Activated naive CD4-positive, alpha-beta T cell treated with anti-CD3 and anti-CD28 coated beads for 36 hours (primary cell): ENCODE measurements around the gene RGS7. TPM values are rescaled to one million over a fixed set of nuclear protein-coding genes. Genes with fewer than 3 reads are reported as not detected.
A peak's percentile ranks its signal among the peaks of the same experiment; 100 is the strongest.

Experiments used
- CTCF ChIA-PET: fragments of 350-600 bp; sonication (Branson Sonifier 250); formaldehyde crosslinking; loops from one replicate; lab custom pipeline; 2021; ENCODE audit warnings: antibody characterized with exemption; lab: Charles Lee
- DNase-seq: peaks from one replicate; pipeline ENCODE4 v3.0.0-alpha.2; 2020
- H3K27ac Mint-ChIP-seq: one replicate; pipeline ENCODE4 v1.8.0; 2021; ENCODE audit warnings: mild to moderate bottlenecking, mixed read lengths
- H3K27me3 Mint-ChIP-seq: one replicate; pipeline ENCODE4 v1.8.0; 2021; ENCODE audit warnings: low read depth, mixed read lengths
- H3K36me3 Mint-ChIP-seq: one replicate; pipeline ENCODE4 v1.8.0; 2021; ENCODE audit warnings: low read depth, mixed read lengths
- H3K4me1 Mint-ChIP-seq: one replicate; pipeline ENCODE4 v1.8.0; 2021; ENCODE audit warnings: low read depth, mixed read lengths
- H3K4me3 Mint-ChIP-seq: one replicate; pipeline ENCODE4 v1.8.0; 2021; ENCODE audit warnings: mild to moderate bottlenecking, moderate library complexity, mixed read lengths
- H3K9me3 Mint-ChIP-seq: one replicate; pipeline ENCODE4 v1.8.0; 2021; ENCODE audit warnings: mixed read lengths
- intact Hi-C: fragments of 100-400 bp; cut with micrococcal nuclease; formaldehyde crosslinking; loops from one replicate; pipeline ENCODE4 v1.15.1; 2023
- total RNA-seq, 2 experiments: library from RNA; stranded (reverse); gene quantifications; one replicate each; pipeline ENCODE4 v1.2.3, GENCODE V29; 2021

The RGS7 gene
- total RNA-seq, 2 experiments from 2014 or later = not detected

DNA sequence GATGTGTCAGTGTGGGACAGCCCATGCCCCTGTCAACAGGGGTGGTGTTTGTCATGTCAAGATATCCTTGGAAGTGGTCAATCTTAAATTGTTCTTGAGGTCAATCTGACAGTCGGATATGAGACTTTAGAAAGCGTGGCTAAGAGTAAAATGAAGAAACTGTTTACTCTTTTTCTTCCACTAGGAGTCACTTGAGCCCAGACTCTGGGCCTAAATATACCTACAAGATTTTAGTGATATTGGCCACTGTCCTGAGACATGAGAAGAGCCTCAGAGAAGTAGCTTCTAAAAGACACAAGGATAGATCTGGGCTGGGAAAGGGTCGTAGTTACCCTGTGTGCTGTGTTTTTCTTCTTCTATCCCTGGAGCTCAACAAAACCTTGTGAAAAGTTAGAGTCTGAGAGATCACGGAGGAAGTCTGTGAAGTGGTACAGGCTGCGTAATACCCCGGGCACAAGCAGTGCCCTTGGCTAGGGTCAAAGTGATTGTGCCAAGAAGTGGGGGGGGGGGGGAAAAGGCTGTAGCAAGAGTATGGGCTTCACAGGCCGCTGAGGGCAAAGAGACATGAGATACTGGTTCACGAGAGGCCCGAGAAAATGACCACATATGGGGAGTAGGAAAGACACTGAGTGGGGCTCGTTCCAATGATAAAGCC, 389.8 kb downstream of the RGS7 start:
- no peaks in the 10 kb centered on the region for H3K36me3 Mint-ChIP-seq
- H3K27ac Mint-ChIP-seq = no peak overlapping the region
- CTCF ChIA-PET = interaction anchor here (0.6 kb wide), 1 partner anchor 22 kb away, joined by 4 read pairs; no protein-coding TSS in a partner anchor
- no peak overlapping the region for H3K4me3 Mint-ChIP-seq
- DNase-seq = no peak
- no peaks in the 10 kb centered on the region for H3K9me3 Mint-ChIP-seq
- no peaks in the 10 kb centered on the region for H3K4me1 Mint-ChIP-seq
- intact Hi-C loops = no loop called here
- H3K27me3 Mint-ChIP-seq = no peaks in the 10 kb centered on the region

DNA sequence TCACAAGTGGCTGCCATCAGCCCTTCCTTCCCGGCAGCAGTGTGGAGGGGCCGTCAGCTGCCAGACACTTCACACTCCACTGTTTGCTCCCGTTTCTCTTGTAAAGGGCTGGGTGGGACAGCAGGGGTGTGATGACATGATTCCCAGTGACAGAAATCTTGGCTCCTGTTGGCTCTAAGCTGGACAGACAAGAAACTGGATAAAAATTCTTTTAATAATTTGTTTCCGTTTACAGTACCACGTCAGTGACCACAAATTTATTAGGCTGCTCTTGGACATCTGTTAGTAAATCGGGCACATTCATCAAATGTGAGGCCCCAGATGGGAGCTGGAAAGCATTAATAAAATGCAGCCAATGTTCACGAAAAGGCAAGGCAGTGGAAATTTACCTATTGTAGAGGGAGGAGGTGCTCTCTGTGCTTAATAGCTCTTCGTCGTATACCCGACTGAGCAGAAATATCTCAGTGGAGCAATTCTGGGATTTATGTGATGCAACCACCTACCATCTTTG, 391.4 kb downstream of the RGS7 start:
- no peaks in the 10 kb centered on the region for H3K36me3 Mint-ChIP-seq
- DNase-seq = no peak
- no peak overlapping the region for H3K4me3 Mint-ChIP-seq
- intact Hi-C loops = no loop called here
- H3K27me3 Mint-ChIP-seq = no peaks in the 10 kb centered on the region
- no peak overlapping the region for H3K27ac Mint-ChIP-seq
- H3K4me1 Mint-ChIP-seq = no peaks in the 10 kb centered on the region
- CTCF ChIA-PET = no interaction called here
- no peaks in the 10 kb centered on the region for H3K9me3 Mint-ChIP-seq

DNA sequence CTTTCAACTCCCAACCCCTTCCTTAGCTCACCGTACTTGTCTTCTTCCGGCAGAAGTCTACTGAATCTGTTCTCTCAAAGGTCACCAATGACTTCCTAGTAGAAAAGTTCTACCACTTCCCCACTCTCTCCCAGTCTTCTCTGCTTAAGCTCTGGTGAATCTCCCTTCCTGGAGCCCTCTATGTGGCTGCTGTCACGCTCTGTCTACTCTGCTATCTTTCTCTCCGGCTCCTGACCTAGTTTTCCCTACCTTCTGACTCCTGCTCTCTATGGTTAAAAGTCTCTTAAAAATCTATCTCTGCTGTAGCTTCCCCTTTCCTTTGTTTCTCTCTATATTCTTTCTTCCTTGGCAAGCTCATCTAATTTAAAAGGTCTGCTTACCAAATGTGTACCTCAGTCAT, 394.9 kb downstream of the RGS7 start:
- Mint-ChIP-seq H3K27me3 (no peaks in the 10 kb centered on the region), H3K4me3 (no peak overlapping the region), H3K27ac (no peak overlapping the region), H3K4me1 (no peaks in the 10 kb centered on the region), H3K9me3 (no peaks in the 10 kb centered on the region), H3K36me3 (no peaks in the 10 kb centered on the region)
- intact Hi-C loops = no loop called here
- DNase-seq = no peak
- CTCF ChIA-PET = no interaction called here

DNA sequence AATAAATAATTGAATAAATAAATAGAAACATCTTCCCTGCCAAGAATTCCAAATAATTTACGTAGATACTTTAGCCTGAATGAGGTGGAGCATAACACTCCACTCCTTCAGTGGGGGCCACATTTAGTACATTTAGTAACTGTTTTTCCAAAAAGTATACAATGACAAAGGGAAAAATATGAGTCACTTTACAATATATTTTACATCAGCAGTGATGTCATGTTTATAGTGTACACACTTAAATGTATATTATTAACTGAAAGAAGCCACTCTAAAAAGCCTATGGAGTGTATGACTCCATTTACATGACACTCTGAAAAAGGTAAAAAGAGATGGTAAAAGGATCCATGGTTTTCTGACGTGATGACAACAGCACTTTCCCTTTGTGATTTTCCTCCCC, 400.6 kb downstream of the RGS7 start:
- no peaks in the 10 kb centered on the region for H3K27me3 Mint-ChIP-seq
- no peaks in the 10 kb centered on the region for H3K36me3 Mint-ChIP-seq
- H3K4me3 Mint-ChIP-seq = no peak overlapping the region
- CTCF ChIA-PET = no interaction called here
- intact Hi-C loops = no loop called here
- H3K4me1 Mint-ChIP-seq = no peaks in the 10 kb centered on the region
- H3K9me3 Mint-ChIP-seq = no peaks in the 10 kb centered on the region
- no peak for DNase-seq
- no peak overlapping the region for H3K27ac Mint-ChIP-seq

GRCh38 chr1:240956020-240956419, 401.0 kb downstream of the RGS7 start:
- CTCF ChIA-PET = no interaction called here
- Mint-ChIP-seq H3K9me3 (no peaks in the 10 kb centered on the region), H3K4me3 (no peak overlapping the region), H3K36me3 (no peaks in the 10 kb centered on the region), H3K27ac (no peak overlapping the region), H3K4me1 (no peaks in the 10 kb centered on the region), H3K27me3 (no peaks in the 10 kb centered on the region)
- DNase-seq = no peak
- intact Hi-C loops = no loop called here

DNA sequence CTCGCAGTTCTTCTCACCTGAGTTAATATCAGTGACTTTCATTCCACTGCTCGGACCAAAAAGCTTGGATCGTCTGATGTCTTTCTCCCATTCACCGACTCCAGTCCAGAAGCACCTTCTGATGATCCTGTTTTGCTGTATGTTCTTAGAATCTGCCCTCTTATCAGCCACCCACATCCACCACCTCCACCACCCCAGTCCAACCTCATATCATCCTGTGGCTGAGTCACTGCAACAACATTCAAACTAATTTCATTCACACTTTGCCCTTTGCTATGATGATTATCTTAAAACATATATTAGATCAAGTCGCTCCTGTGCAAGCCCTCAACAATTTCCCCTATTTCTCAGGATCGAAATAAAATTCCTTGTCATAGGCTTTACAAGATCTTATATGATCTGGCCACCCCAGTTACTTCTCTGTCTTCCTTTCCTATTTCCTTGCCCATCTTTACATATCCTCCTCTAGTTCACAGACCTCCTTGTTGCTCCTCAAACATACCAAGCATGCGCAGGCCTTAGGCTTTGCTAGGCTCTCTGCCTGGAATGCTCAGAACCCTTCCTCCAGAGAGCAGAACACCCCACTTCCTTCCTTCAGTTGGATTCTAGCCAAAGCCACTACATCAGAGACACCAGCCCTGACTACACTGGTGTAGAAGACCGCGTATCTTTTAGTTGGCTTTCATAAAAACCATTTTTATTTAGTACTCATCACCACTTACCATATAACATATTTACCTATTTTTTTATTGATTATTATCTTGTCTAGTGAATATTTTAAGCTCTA, 409.4 kb downstream of the RGS7 start:
- DNase-seq = no peak
- intact Hi-C loops = loop anchor here (1.0 kb wide), 1 partner anchor 215 kb away; no protein-coding TSS in a partner anchor
- CTCF ChIA-PET = interaction anchor here (0.6 kb wide), 1 partner anchor 133 kb away, joined by 6 read pairs; no protein-coding TSS in a partner anchor
- H3K4me1 Mint-ChIP-seq = no peaks in the 10 kb centered on the region
- no peak overlapping the region for H3K4me3 Mint-ChIP-seq
- no peaks in the 10 kb centered on the region for H3K27me3 Mint-ChIP-seq
- H3K9me3 Mint-ChIP-seq = no peaks in the 10 kb centered on the region
- H3K36me3 Mint-ChIP-seq = no peaks in the 10 kb centered on the region
- H3K27ac Mint-ChIP-seq = no peak overlapping the region

DNA sequence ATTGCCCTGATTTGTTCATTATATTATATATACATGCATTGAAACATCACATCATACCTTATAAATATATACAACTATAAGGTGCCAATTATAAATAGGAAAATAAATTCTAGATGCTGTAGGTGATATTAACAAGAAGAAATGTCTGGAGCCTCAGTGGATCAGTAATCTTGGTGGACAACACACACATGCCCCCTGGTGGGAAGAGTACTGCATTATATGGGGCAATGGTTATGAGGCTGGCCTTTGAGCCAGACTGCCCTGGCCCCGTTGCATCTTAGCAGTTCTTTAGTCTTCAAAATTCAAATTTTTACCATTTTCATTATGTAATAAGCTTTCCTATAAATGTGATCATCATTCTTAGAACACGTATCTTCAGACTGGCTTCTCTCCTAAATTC, 410.1 kb downstream of the RGS7 start:
- peak; percentile 29 for DNase-seq
- H3K4me1 Mint-ChIP-seq = no peaks in the 10 kb centered on the region
- H3K27ac Mint-ChIP-seq = no peak overlapping the region
- intact Hi-C loops = loop anchor here (1.0 kb wide), 1 partner anchor 215 kb away; no protein-coding TSS in a partner anchor
- H3K36me3 Mint-ChIP-seq = no peaks in the 10 kb centered on the region
- CTCF ChIA-PET = interaction anchor here (0.6 to 0.8 kb wide), 2 partner anchors 215 to 253 kb away, joined by 3 read pairs; no protein-coding TSS in a partner anchor
- no peak overlapping the region for H3K4me3 Mint-ChIP-seq
- no peaks in the 10 kb centered on the region for H3K27me3 Mint-ChIP-seq
- H3K9me3 Mint-ChIP-seq = no peaks in the 10 kb centered on the region

GRCh38 chr1:240942901-240943300, 414.1 kb downstream of the RGS7 start:
- no peak overlapping the region for H3K27ac Mint-ChIP-seq
- H3K4me1 Mint-ChIP-seq = no peaks in the 10 kb centered on the region
- H3K9me3 Mint-ChIP-seq = peaks cover 5% of the 10 kb centered on the region
- no peaks in the 10 kb centered on the region for H3K27me3 Mint-ChIP-seq
- intact Hi-C loops = no loop called here
- CTCF ChIA-PET = no interaction called here
- H3K36me3 Mint-ChIP-seq = no peaks in the 10 kb centered on the region
- no peak overlapping the region for H3K4me3 Mint-ChIP-seq
- no peak for DNase-seq

- CTCF ChIA-PET = interaction anchor here (0.7 kb wide), 1 partner anchor 265 kb away, joined by 4 read pairs; no protein-coding TSS in a partner anchor
- DNase-seq = no peak
Observed at GRCh38 chr1:240941701-240942370, 415.2 kb downstream of the RGS7 start.

DNA sequence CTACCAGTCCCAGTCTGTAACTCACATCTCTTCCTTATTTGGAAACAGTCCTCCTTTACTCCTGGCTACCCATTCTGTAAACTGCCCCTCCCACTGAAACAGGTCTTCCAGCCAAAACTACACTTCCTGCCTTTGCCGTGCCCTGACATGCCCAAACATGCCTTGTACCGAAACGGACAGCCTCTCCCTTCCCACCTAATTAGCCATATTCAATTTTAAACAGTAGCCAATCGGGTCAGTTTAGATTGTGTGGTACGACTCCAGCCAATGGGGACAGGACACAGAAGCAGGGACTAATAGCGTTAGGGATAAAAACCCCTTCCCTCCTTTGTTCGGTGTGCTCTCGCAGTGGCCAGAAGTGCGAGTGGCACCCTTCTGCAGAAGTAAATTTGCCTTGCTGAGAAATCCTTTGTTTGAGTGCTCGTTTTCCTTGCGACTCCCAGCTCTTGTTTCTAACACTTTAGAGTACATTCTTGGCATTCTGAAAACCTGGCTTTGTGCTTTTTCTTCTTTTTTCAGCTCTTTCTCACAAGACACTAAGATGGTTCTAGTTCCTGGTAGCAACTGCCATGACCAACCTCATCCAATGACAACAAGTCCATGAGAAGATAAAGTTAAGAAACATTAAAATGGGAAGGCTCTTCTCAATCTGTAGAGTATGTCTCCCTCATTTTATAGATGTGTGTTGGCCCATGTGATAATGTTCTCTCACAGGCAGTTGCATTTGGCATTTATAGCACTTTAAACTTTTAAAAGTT, 419.9 kb downstream of the RGS7 start:
- Mint-ChIP-seq H3K27me3 (no peaks in the 10 kb centered on the region), H3K36me3 (no peaks in the 10 kb centered on the region), H3K9me3 (peaks cover 20% of the 10 kb centered on the region), H3K27ac (no peak overlapping the region), H3K4me1 (no peaks in the 10 kb centered on the region), H3K4me3 (no peak overlapping the region)
- no peak for DNase-seq
- intact Hi-C loops = no loop called here
- CTCF ChIA-PET = no interaction called here

More at GRCh38 chr1:240941701-240942370, 415.2 kb downstream of the RGS7 start:
- no peak overlapping the region for H3K27ac Mint-ChIP-seq
- H3K36me3 Mint-ChIP-seq = no peaks in the 10 kb centered on the region
- H3K9me3 Mint-ChIP-seq = peaks cover 15% of the 10 kb centered on the region
- no peaks in the 10 kb centered on the region for H3K27me3 Mint-ChIP-seq
- intact Hi-C loops = no loop called here
- no peaks in the 10 kb centered on the region for H3K4me1 Mint-ChIP-seq
- no peak overlapping the region for H3K4me3 Mint-ChIP-seq

GRCh38 chr1:240935920-240936319, 421.1 kb downstream of the RGS7 start:
- no peaks in the 10 kb centered on the region for H3K4me1 Mint-ChIP-seq
- H3K27me3 Mint-ChIP-seq = no peaks in the 10 kb centered on the region
- CTCF ChIA-PET = no interaction called here
- no peak overlapping the region for H3K27ac Mint-ChIP-seq
- peaks cover 22% of the 10 kb centered on the region for H3K9me3 Mint-ChIP-seq
- no peaks in the 10 kb centered on the region for H3K36me3 Mint-ChIP-seq
- no peak for DNase-seq
- intact Hi-C loops = no loop called here
- H3K4me3 Mint-ChIP-seq = no peak overlapping the region

DNA sequence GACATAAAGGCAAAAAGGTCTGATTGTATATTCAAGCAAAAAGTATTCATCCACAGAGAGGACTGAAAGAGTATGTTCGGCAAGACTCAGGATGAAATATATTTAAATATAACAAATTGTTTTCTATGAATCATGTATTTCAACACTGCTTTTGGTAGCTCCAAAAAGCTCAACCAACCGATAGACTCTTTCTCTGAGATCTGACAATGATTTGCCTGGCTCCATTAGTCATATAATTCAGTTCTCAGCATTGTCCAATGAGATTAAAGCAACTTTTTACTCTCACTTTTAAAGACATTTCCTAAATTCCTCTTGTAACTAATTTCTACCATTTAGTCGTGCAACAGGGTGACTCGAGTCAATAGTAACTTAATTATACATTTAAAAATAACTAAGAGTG, 426.0 kb downstream of the RGS7 start:
- Mint-ChIP-seq H3K4me3 (no peak overlapping the region), H3K4me1 (no peaks in the 10 kb centered on the region), H3K36me3 (no peaks in the 10 kb centered on the region), H3K9me3 (peaks cover 12% of the 10 kb centered on the region), H3K27ac (no peak overlapping the region), H3K27me3 (no peaks in the 10 kb centered on the region)
- CTCF ChIA-PET = no interaction called here
- intact Hi-C loops = no loop called here
- DNase-seq = no peak
